ACC112 (cell line): ENCODE data around the gene KLK13.

Experiments
- H2AFZ ChIP-seq: fragments of 200-600 bp; sonication (generic); one replicate; pipeline ENCODE4 v1.6.0; 2017; ENCODE audit warnings: antibody characterized with exemption, low read length; ENCODE audit not compliant: unreplicated experiment
- H3K27ac ChIP-seq: fragments of 200-600 bp; sonication (generic); 2 replicates; pipeline ENCODE4 v1.5.1; 2014; ENCODE audit warnings: low read depth, mild to moderate bottlenecking, antibody characterized with exemption, low read length, moderate library complexity
- H3K27me3 ChIP-seq: fragments of 200-600 bp; sonication (generic); 2 replicates; pipeline ENCODE4 v1.6.1; 2014; ENCODE audit warnings: mild to moderate bottlenecking, antibody characterized with exemption, low read length, moderate library complexity, mixed read lengths; ENCODE audit not compliant: insufficient read depth
- H3K36me3 ChIP-seq: fragments of 200-600 bp; sonication (generic); 2 replicates; pipeline ENCODE4 v1.6.1; 2016; ENCODE audit warnings: mild to moderate bottlenecking, antibody characterized with exemption, low read length, moderate library complexity, mixed read lengths; ENCODE audit not compliant: insufficient read depth
- H3K4me1 ChIP-seq: fragments of 200-600 bp; sonication (generic); one replicate; pipeline ENCODE4 v1.6.1; 2016; ENCODE audit warnings: low read length, mixed read lengths; ENCODE audit not compliant: insufficient read depth, unreplicated experiment, control insufficient read depth
- H3K4me3 ChIP-seq: fragments of 200-600 bp; sonication (generic); 2 replicates; pipeline ENCODE4 v1.5.1; 2014; ENCODE audit warnings: mild to moderate bottlenecking, low read depth, low read length
- H3K79me2 ChIP-seq: fragments of 200-600 bp; sonication (generic); one replicate; pipeline ENCODE4 v1.6.0; 2016; ENCODE audit warnings: low read length; ENCODE audit not compliant: control insufficient read depth, unreplicated experiment, insufficient read depth

Gene KLK13

GRCh38 chr19:51091895-51092873 is 27.3 kb upstream of the KLK13 start:
- Histone ChIP-seq H3K79me2 (no peaks in the 10 kb centered on the region), H3K27me3 (no peaks in the 10 kb centered on the region), H2AFZ (no peak overlapping the region), H3K27ac (no peak overlapping the region), H3K36me3 (no peaks in the 10 kb centered on the region), H3K4me3 (no peak overlapping the region), H3K4me1 (no peaks in the 10 kb centered on the region)

DNA sequence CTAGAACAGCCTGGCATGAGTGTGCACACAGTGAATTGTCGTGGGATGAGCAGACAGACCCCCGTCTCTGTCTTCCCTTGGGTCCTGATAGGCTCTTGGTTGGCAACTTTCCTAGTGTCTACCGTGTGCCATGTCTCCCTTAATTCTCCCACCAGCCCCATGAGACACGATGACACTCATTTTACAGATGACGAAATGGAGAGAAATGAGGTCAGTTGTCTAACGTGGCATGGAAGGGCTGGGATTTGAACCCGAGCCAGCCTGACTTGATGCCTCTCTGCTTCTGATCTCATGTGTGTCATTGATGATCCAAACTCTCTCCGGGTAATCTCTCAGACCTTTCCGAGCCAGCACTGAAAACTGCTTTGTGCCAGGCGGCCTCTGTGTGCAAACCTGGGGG is 26.2 kb upstream of the KLK13 start:
- Histone ChIP-seq H2AFZ (no peak overlapping the region), H3K4me3 (no peak overlapping the region), H3K4me1 (no peaks in the 10 kb centered on the region), H3K36me3 (no peaks in the 10 kb centered on the region), H3K79me2 (no peaks in the 10 kb centered on the region), H3K27ac (no peak overlapping the region), H3K27me3 (no peaks in the 10 kb centered on the region)

DNA sequence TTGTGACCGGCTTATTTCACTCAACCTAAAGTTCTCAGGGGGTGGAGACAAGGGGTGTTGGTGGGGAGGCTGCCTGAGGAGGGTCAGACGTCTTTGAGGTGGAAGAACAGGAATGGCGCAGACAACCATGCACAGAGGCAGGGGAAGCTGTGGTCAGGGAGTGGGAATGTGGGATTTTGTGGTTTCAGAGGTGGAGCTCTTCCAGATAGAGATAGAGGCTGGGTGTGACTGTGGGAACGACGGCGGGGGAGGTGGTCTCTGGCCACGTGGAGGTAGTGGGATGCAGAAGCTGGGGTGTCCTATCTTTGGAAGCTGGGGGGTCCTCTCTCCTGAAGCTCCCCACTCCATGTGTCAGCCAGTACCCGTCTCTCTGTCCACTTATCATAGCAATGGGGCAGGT is 25.6 kb upstream of the KLK13 start:
- Histone ChIP-seq H3K4me3 (no peak overlapping the region), H3K79me2 (no peaks in the 10 kb centered on the region), H3K4me1 (no peaks in the 10 kb centered on the region), H3K27me3 (no peaks in the 10 kb centered on the region), H2AFZ (no peak overlapping the region), H3K27ac (no peak overlapping the region), H3K36me3 (no peaks in the 10 kb centered on the region)

GRCh38 chr19:51089786-51090185 is 24.9 kb upstream of the KLK13 start:
- Histone ChIP-seq H3K4me3 (no peak overlapping the region), H2AFZ (no peak overlapping the region), H3K27me3 (no peaks in the 10 kb centered on the region), H3K27ac (no peak overlapping the region), H3K4me1 (no peaks in the 10 kb centered on the region), H3K36me3 (no peaks in the 10 kb centered on the region), H3K79me2 (no peaks in the 10 kb centered on the region)

- no peak overlapping the region for H3K27ac ChIP-seq
Observed at GRCh38 chr19:51086153-51086850, 21.4 kb upstream of the KLK13 start.

DNA sequence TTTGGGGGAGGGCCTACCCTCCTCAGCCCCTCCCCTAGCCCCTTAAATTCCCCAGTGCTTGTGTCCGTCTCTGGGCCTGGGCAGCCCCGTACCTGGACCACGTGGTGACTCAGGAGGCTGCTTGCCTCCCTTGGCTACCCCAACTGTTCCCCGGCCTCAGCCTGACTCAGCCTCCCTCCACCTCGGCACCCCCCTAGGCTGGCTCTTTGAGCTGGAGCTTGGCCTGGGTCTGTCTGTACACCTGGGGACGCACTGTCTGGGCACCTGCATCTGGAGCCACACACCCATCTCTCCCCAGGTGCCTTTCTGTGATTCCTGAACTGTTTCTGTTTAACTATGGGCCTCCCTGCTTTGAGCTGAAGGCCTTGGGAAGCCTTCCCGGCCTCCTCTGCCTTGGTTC is 19.6 kb upstream of the KLK13 start:
- Histone ChIP-seq H2AFZ (no peak overlapping the region), H3K4me1 (no peaks in the 10 kb centered on the region), H3K27me3 (0 out of 2 replicates have a peak, but pooled peaks cover 5% of the 10 kb centered on the region), H3K36me3 (no peaks in the 10 kb centered on the region), H3K4me3 (no peak overlapping the region), H3K79me2 (no peaks in the 10 kb centered on the region), H3K27ac (no peak overlapping the region)

More at GRCh38 chr19:51086153-51086850, 21.4 kb upstream of the KLK13 start:
- Histone ChIP-seq H2AFZ (no peak overlapping the region), H3K79me2 (no peaks in the 10 kb centered on the region), H3K27me3 (0 out of 2 replicates have a peak, but pooled peaks cover 5% of the 10 kb centered on the region), H3K4me3 (no peak overlapping the region), H3K36me3 (no peaks in the 10 kb centered on the region), H3K4me1 (no peaks in the 10 kb centered on the region)

DNA sequence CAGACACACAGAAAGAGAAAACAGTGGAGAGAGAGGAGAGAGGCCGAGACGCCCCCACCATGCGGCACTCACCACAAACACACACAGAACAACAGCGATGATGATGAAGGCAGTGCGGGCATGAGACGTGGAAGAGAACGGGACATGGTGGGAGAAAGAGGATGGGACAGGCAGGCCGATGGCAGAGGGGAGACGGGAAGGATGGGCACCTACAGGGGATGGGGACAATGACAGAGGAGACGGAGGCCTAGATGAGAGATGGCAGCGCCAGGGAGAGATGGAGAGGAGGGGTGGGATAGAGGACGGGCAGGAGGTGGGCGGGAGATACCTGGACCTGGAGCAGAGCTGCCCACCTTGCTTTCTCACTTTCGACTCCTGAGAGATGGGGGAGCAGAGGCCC is 18.9 kb upstream of the KLK13 start:
- no peaks in the 10 kb centered on the region for H3K4me1 ChIP-seq
- H3K4me3 ChIP-seq: no peak overlapping the region
- no peak overlapping the region for H2AFZ ChIP-seq
- 0 out of 2 replicates have a peak, but pooled peaks cover 5% of the 10 kb centered on the region for H3K27me3 ChIP-seq
- H3K27ac ChIP-seq: no peak overlapping the region
- no peaks in the 10 kb centered on the region for H3K79me2 ChIP-seq
- H3K36me3 ChIP-seq: no peaks in the 10 kb centered on the region

DNA sequence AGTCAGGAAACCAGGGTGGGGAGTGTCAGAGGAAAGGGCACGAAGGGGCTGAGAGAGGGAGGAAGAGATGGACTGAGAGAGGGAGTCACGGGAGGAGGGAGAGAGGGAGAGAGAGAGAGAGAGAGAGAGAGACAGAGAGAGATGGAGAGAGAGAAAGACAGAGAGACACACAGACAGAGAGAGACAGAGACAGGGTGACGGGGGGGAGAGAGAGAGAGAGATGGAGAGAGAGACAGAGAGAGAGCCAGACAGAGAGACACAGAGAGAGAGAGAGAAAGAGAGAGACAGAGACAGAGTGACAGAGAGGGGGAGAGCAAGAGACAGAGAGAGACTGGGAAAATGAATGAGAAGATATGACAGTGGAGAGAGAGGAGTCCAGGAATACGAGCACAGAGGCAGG is 18.3 kb upstream of the KLK13 start:
- Histone ChIP-seq H3K4me1 (no peaks in the 10 kb centered on the region), H2AFZ (no peak overlapping the region), H3K36me3 (no peaks in the 10 kb centered on the region), H3K27ac (no peak overlapping the region), H3K4me3 (no peak overlapping the region), H3K79me2 (no peaks in the 10 kb centered on the region), H3K27me3 (0 out of 2 replicates have a peak, but pooled peaks cover 5% of the 10 kb centered on the region)

GRCh38 chr19:51082611-51083010 is 17.7 kb upstream of the KLK13 start, which contains the start of gene KLK14:
TSS of gene KLK14 (minus strand) at chr19:51082887. CDS start at chr19:51082614, 273 bp downstream.
- no peaks in the 10 kb centered on the region for H3K4me1 ChIP-seq
- no peaks in the 10 kb centered on the region for H3K79me2 ChIP-seq
- 0 out of 2 replicates have a peak, but pooled peaks cover 5% of the 10 kb centered on the region for H3K27me3 ChIP-seq
- no peak within 1 kb of the TSS for H3K4me3 ChIP-seq
- H2AFZ ChIP-seq: no peak within 1 kb of the TSS
- H3K36me3 ChIP-seq: no peaks in the 10 kb centered on the region
- H3K27ac ChIP-seq: no peak within 1 kb of the TSS

- no peaks in the 10 kb centered on the region for H3K79me2 ChIP-seq
- 0 out of 2 replicates have a peak, but pooled peaks cover 5% of the 10 kb centered on the region for H3K27me3 ChIP-seq
- H3K36me3 ChIP-seq: no peaks in the 10 kb centered on the region
- H3K4me1 ChIP-seq: no peaks in the 10 kb centered on the region
- no peak overlapping the region for H3K27ac ChIP-seq
- no peak overlapping the region for H2AFZ ChIP-seq
- H3K4me3 ChIP-seq: no peak overlapping the region
Observed at GRCh38 chr19:51081476-51081875, 16.6 kb upstream of the KLK13 start.
